GM19099 (cell line): ENCODE results near the gene TRIM54.

Experiments used
- POLR2A ChIP-seq: IDR thresholded peaks from 3 replicates; pipeline ENCODE4 v1.6.1; 2011; ENCODE audit warnings: low read depth; ENCODE audit not compliant: insufficient read length; ENCODE audit errors: extremely low read depth

The TRIM54 gene

DNA sequence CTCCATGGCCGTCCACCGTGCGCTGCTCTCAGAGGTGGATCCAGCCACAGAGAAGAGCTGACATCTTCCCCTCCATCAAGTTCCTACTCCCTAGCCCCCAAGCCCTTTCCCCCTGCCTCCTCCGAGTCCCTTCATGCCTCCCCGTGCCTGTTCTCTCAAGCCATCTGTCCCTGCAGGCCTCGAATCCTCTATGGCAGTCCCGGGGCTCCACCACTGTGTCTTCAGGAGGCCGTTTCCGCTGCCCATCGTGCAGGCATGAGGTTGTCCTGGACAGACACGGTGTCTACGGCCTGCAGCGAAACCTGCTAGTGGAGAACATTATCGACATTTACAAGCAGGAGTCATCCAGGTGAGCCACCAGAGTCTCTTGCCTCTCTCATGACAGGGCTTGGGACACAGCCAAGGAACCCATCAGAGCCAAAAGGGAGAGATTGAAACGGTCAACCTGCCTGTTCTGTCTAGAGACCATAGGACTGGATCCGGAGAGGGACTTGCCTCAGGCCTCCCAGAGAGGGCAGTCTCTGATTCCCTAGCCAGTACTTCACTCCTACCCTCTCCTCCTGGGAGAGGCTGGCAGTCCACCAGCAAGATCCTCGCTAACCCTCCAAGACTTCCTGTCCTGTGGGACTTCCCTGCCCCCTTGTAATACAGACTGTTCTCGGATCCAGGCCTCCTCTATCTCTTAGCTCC lies 16.3 kb downstream of the TRIM54 start:
- TF ChIP-seq POLR2A: no peak

DNA sequence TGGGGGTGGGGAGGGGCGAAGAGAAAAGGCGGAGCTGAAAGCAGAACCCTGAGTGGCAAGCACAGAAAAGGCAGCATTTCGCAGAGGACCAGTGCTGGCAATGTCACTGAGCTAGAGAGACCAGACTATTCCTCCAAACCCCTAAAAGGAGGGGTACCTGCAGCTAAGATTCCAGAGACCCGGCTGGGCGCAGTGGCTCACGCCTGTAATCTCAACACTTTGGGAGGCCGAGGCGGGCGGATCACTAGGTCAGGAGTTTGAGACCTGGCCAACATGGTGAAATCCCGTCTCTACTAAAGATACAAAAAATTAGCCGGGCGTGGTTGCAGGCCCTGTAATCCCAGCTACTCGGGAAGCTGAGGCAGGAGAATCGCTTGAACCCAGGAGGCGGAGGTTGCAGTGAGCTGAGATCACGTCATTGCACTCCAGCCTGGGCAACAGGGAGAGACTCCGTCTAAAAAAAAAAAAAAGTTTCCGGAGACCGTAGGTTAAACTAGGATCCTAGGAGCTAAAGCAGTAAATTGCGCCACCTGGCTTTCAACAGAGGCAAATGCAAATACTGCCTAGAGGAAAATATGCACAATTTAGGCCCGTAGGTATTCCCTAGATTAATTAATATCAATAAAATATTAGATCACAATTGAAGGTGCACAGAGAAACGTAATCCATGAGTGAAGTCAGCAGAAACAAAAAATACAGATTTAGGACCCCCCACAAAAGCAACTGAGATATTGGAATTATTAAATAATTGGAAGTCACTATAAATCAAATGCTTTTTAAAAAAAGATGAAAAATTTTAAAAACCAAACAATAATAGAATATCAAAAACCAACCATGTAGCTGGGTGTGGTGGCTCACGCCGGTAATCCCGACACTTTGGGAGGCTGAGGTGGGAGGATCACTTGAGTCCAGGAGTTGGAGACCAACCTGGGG lies 21.1 kb downstream of the TRIM54 start:
- TF ChIP-seq POLR2A: no peak

DNA sequence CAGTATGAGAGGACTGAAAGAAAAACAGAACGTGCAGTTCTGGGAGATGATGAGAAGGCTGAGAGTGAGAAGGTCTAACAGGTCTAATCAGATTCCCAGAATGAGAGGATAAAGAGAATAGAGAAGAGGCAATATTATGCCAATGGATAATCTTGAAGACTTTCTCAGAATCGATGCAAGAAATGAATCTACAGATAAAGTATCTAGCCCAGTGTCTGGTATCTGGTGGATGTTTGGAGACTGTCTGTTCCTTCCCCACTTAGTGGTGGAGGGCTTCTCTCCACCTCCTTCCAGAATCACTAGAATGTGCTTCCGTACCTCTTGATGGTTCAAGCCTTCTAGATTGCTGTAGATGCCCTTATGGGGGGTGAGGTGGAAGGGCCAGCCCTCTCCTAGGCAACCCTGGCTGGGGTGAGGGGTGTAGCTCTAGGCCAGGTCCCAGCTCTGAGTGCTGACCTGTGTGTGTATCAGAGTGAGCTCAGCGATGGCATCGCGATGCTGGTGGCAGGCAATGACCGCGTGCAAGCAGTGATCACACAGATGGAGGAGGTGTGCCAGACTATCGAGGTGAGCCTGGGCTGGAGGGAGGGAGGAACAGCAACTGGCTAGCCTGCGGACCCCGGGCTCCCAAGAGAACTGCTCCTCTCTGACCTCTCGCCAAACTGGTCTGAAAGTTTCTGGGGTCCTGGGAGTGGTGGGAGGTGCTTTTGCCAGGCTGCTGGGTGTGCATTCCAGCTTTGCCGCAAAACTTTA lies 22.4 kb downstream of the TRIM54 start:
- no peak for TF ChIP-seq POLR2A

DNA sequence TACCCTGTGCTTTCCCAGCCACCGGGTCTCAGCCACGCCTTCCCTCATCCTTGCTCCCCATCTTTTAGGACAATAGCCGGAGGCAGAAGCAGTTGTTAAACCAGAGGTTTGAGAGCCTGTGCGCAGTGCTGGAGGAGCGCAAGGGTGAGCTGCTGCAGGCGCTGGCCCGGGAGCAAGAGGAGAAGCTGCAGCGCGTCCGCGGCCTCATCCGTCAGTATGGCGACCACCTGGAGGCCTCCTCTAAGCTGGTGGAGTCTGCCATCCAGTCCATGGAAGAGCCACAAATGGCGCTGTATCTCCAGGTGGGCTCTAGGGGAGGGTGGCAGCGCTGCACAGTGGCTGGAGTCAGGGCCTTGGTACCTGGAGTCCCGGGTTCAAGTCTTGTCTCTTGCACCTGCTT lies 23.3 kb downstream of the TRIM54 start:
- TF ChIP-seq POLR2A: no peak

DNA sequence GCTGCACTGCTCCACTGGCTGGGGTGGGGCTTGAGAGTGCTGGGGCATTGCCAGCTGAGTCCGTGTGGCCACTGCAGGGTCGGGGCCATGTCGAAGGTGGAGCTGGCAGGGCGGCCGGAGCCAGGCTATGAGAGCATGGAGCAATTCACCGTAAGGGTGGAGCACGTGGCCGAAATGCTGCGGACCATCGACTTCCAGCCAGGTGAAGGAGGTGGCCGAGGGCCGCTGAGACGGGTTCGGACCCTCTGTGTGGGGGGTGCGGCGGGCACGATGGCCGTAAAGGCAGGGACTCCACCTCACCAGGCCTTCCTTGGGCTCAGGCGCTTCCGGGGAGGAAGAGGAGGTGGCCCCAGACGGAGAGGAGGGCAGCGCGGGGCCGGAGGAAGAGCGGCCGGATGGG lies 23.9 kb downstream of the TRIM54 start:
- no peak for TF ChIP-seq POLR2A

DNA sequence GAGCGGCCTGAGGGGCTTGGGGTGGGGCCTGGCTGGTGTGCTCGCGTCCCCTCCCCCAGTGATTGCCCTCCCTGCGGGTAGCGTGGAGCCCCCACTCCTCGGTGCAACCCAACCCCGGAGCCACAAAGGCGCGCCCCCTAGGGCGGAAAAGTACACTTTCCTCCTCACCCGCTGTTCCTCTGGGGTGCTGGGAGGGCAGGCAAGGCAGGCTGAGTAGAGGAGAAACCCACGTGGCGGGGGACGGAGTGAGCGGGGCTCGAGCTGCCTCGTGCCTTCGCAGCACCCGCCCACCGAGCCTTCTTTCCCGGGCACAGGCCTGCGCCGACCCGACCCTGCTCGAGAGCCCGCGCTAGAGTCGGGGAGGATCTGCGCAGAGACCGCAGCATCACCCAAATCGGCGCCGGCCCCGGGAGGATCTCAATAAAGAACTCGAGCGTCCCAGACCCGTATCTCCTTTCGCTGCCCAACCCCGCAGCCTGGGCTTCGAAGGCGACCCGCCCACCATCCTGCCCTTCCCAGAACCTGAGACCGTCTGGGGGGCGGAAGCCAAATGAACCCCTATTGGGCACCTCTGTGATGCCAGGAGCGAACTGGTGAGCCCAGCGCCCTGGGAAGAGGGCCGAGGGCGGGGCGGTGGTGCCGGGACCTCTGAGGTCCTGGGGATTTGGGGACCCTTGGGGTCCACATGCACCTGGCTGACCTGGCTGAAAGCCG lies 24.5 kb downstream of the TRIM54 start:
- no peak for TF ChIP-seq POLR2A

DNA sequence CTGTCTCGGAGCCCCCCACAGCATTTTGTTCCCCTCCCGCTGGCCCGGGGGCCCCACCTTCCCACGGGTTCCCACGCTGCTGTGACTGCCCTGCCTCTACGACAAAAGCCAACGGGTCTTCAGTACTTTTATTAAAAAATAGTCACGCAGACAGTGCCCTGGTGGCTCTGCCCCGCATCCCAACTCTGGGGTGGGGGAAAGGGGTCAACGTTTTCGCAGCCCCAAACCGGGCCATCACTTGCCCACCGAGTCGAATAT lies 25.0 kb downstream of the TRIM54 start:
- TF ChIP-seq POLR2A: no peak

DNA sequence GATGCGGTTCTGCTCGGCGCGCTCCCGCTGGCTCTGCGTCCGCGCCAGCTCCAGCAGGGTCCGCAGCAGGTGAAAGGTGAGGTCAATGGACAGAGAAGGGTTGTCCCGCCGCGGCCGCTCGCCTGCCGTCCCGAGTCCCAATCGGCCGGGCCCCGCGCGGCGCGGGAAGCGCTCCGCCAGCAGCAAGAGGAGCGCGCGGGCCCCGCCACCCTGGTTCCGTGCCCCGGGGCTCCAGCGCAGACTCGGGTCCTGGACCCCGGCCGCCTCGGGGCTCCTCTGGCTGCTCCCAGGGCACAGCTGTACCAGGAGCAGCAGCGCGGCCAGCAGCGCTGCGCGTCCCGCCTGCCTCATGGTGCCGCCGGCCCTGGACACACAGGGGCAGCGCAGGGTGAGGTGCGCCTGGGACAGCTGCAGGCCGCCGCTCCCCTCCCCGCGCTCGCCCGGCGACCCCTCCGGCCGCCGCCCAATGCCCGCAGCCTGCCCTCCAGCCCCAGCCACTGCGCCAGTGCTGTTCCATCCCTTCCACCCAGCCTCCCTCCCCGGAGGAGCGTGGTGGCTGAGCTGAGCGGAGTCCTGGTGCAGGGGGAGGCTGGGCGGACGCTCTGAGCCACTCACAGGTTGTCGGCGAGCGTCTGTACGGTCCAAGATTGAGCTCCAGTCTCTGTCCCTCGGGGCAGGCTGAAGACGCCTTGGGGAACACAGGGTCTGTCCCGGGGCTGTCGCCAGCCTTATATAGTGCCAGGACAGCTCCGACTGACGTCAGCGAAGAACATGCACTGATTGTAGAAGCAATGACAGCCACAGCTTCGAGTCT lies 25.5 kb downstream of the TRIM54 start:
- TF ChIP-seq POLR2A: no peak

DNA sequence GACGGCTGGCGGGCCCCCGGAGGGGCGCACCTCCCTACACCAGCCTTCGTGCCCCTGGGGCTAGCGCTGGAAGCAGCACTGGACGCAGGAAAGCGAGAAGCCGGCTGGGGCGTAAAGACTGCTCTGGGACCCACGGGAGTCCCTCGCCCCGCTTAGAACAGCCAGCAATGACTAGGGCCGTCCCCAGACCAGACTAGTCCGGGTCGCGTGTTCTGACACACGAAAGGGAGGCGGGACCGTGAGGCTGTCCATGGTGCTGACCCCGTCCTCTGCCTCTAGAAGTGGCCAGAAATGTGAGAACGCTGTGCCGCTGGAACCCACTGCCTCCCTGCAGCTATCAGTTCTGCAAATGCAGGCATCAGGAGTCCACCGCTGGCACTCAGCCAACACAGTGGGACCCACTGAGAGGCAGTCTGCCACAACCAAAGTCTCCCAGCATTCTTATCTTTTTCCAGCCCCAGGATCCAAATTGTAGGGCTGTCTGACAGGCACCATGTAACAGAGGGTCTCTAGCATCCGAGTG lies 26.2 kb downstream of the TRIM54 start, which contains the start of gene UCN:
Gene UCN (minus strand): TSS at position 87 of the 523 bp plus-strand sequence. CDS start 550 bp downstream, outside the sequence.
- no peak for TF ChIP-seq POLR2A

DNA sequence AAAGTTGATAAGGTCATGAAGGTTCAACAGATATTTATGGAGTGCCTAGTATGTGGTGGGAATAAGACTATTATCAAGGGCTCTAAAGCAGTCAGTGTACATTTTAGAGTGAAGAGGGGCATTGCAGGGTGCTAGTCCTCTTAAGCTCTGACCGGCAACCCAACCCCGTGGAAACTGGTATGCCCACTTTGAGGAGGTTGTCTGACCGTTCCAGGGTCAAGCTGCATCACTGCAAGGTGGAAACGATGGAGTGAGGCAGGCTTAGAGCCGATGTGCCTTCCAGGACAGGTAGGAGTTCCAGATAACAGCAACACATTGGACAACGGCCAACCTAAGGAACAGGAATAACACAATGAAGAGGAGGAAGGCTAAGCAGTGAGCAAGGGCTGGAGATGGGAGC lies 27.4 kb downstream of the TRIM54 start:
- no peak for TF ChIP-seq POLR2A

DNA sequence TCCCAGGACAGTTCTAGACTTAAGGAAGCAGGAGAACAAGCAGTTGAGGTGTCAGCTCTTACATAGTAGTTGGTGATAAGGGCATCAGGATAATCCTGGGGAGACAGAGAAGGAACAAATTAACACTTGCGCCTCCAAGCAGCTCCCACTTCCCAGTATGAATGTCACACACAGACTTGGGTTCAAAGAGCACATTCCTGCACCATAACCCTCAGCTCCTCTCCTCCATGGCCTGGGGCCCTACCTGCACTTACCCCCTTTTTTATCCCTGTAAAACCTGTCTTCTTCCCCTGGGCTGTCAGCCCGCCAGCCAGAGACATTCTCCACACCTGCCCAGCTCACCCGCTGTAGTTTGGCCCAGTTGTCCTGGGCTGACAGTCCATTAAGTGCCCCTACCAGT lies 29.9 kb downstream of the TRIM54 start:
- no peak for TF ChIP-seq POLR2A

DNA sequence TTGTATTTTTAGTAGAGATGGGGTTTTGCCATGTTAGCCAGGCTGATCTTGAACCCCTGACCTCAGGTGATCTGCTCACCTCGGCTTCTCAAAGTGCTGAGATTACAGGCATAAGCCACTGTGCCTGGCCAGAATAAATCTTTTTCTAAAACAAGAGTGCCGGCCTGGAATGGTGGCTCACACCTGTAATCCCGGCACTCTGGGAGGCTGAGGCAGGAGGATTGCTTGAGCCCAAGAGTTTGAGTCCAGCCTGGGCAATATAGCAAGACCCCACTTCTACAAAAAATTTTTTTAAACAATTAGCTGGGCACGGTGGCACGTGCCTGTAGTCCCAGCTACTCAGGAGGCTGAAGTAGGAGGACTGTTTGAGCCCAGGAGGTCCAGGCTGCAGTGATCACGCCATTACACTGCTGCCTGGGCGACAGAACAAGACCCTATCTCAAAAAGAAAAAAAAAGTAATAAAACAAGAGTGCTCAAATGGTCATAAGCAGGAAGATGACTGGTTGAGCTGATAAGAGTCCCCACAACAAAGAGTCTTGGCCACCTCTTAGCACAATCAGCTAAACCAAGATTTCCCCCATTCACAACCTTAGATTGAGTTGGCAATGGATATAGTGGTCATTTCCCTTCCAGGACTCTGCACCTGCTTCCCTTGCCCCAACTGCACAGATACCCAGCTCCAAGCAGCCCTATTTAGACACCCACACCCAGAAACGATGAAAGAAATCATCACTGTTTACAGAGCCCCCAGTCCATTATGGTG lies 31.8 kb downstream of the TRIM54 start:
- TF ChIP-seq POLR2A: no peak

DNA sequence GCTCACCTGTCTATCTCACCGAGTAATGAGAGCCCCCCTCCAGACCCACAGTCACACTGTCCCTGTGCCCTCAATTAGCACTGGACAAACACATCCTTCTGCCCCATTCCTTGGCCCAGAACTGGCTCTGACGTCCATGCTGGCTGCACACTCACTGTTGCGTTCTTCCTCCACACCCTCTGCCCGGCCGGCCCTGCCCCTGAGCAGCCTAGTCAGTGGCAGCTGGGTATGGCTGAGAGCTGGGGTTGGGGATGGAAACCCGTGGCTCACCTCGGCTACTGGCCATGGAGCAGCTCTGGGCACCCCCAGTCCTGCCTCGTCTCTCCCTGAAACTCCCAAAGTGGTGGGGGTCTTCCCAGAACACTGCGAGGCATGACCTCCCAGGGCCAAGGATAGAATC lies 32.5 kb downstream of the TRIM54 start:
- TF ChIP-seq POLR2A: no peak
